Measurements from ENCODE around the gene NEK1. TPM values are rescaled to one million over a fixed set of nuclear protein-coding genes. Genes with fewer than 3 reads are reported as not detected.
A peak's percentile ranks its signal among the peaks of the same experiment; 100 is the strongest.

Gene NEK1
- total and polyA plus RNA-seq, 7 donors, result 3.9 to 19.1 (median 16.1) TPM

- Histone ChIP-seq H3K4me1 (peaks cover 0 to 14% (median 4%) of the 10 kb centered on the region in 4 donors), H3K36me3 (no peaks in the 10 kb centered on the region), H3K9me3 (no peaks in the 10 kb centered on the region), H3K27me3 (no peaks in the 10 kb centered on the region), H3K27ac (no peak overlapping the region), H3K4me3 (no peak overlapping the region)
- TF ChIP-seq EP300 (IDR thresholded peaks at IDR 0.05) (no peak), POLR2A (IDR thresholded peaks at IDR 0.05) (no peak), CTCF (IDR thresholded peaks at IDR 0.05) (no peak), POLR2AphosphoS5 (IDR thresholded peaks at IDR 0.05) (no peak)
- DNase-seq, result no peak
- WGBS, 2 donors, result 27 to 75% methylated on average over 7 of the region's 7 CpGs
- intact Hi-C loops (cut with DNase I), result no loop called here
These were observed 32.4 kb upstream of the NEK1 start for GRCh38 chr4:169644802-169645201.

GRCh38 chr4:169640261-169640870 is 28.0 kb upstream of the NEK1 start:
- TF ChIP-seq POLR2A (IDR thresholded peaks at IDR 0.05), result no peak
- TF ChIP-seq EP300 (IDR thresholded peaks at IDR 0.05), result no peak
- peaks cover 0 to 25% (median 3%) of the 10 kb centered on the region in 4 donors for H3K36me3 ChIP-seq
- H3K27ac ChIP-seq, result no peak overlapping the region

GRCh38 chr4:169634975-169635374 is 22.6 kb upstream of the NEK1 start:
- DNase-seq, result no peak
- intact Hi-C loops (cut with DNase I), result no loop called here
- H3K9me3 ChIP-seq, result no peaks in the 10 kb centered on the region

More at GRCh38 chr4:169640261-169640870, 28.0 kb upstream of the NEK1 start:
- no peak for DNase-seq
- Histone ChIP-seq H3K4me1 (peaks cover 0 to 5% (median 0%) of the 10 kb centered on the region in 4 donors), H3K4me3 (no peak overlapping the region), H3K27me3 (no peaks in the 10 kb centered on the region), H3K9me3 (no peaks in the 10 kb centered on the region)
- intact Hi-C loops (cut with DNase I), result no loop called here

GRCh38 chr4:169632896-169633295 is 20.5 kb upstream of the NEK1 start:
- H3K4me1 ChIP-seq, result peaks cover 0 to 9% (median 3%) of the 10 kb centered on the region in 4 donors
- no peaks in the 10 kb centered on the region for H3K27me3 ChIP-seq
- no peak for DNase-seq
- H3K4me3 ChIP-seq, result no peak overlapping the region
- 90 to 95% methylated on average over 11 of the region's 11 CpGs for WGBS, 2 donors
- peaks cover 0 to 14% (median 0%) of the 10 kb centered on the region in 4 donors for H3K36me3 ChIP-seq
- intact Hi-C loops (cut with DNase I), result no loop called here
- TF ChIP-seq CTCF (IDR thresholded peaks at IDR 0.05), result no peak
- no peak for TF ChIP-seq POLR2AphosphoS5 (IDR thresholded peaks at IDR 0.05)
- TF ChIP-seq EP300 (IDR thresholded peaks at IDR 0.05), result no peak
- no peak for TF ChIP-seq POLR2A (IDR thresholded peaks at IDR 0.05)
- H3K9me3 ChIP-seq, result no peaks in the 10 kb centered on the region
- no peak overlapping the region for H3K27ac ChIP-seq

More at GRCh38 chr4:169634975-169635374, 22.6 kb upstream of the NEK1 start:
- TF ChIP-seq EP300 (IDR thresholded peaks at IDR 0.05) (no peak), POLR2A (IDR thresholded peaks at IDR 0.05) (no peak), POLR2AphosphoS5 (IDR thresholded peaks at IDR 0.05) (no peak), CTCF (IDR thresholded peaks at IDR 0.05) (no peak)
- no peak overlapping the region for H3K4me3 ChIP-seq
- peaks cover 0 to 9% (median 3%) of the 10 kb centered on the region in 4 donors for H3K4me1 ChIP-seq
- 17 to 71% methylated on average over 1 of the region's 1 CpG for WGBS, 2 donors
- H3K27ac ChIP-seq, result peak overlapping the region in 1 of 4 donors; percentile 8
- no peaks in the 10 kb centered on the region for H3K27me3 ChIP-seq
- H3K36me3 ChIP-seq, result peaks cover 0 to 25% (median 3%) of the 10 kb centered on the region in 4 donors

GRCh38 chr4:169630069-169630468 is 17.7 kb upstream of the NEK1 start:
- H3K36me3 ChIP-seq, result no peaks in the 10 kb centered on the region
- peaks cover 0 to 8% (median 3%) of the 10 kb centered on the region in 4 donors for H3K4me1 ChIP-seq
- 92 to 96% methylated on average over 3 of the region's 3 CpGs for WGBS, 2 donors
- no peak overlapping the region for H3K4me3 ChIP-seq
- TF ChIP-seq POLR2A (IDR thresholded peaks at IDR 0.05), result no peak
- no peak for TF ChIP-seq EP300 (IDR thresholded peaks at IDR 0.05)
- no peak for TF ChIP-seq CTCF (IDR thresholded peaks at IDR 0.05)
- TF ChIP-seq POLR2AphosphoS5 (IDR thresholded peaks at IDR 0.05), result no peak
- no peaks in the 10 kb centered on the region for H3K27me3 ChIP-seq
- H3K9me3 ChIP-seq, result no peaks in the 10 kb centered on the region
- H3K27ac ChIP-seq, result no peak overlapping the region
- intact Hi-C loops (cut with DNase I), result no loop called here
- DNase-seq, result no peak
